HG03135 (cell line): ENCODE measurements around the gene UBR7.
"Not testable (repeated sequence)": the region's sequence is repeated elsewhere in the genome, so short reads cannot be mapped to it uniquely, and the experiment has no call there.

ENCODE experiments used
- ATAC-seq: cut with Tn5 transposase; IDR thresholded peaks from one replicate; pipeline ENCODE4 v1.9.1; 2021; ENCODE audit warnings: mild to moderate bottlenecking, moderate library complexity; ENCODE audit not compliant: unreplicated experiment

The UBR7 gene, protein sequence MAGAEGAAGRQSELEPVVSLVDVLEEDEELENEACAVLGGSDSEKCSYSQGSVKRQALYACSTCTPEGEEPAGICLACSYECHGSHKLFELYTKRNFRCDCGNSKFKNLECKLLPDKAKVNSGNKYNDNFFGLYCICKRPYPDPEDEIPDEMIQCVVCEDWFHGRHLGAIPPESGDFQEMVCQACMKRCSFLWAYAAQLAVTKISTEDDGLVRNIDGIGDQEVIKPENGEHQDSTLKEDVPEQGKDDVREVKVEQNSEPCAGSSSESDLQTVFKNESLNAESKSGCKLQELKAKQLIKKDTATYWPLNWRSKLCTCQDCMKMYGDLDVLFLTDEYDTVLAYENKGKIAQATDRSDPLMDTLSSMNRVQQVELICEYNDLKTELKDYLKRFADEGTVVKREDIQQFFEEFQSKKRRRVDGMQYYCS

GRCh38 chr14:93206793-93207467 is at the start of gene UBR7, which contains the start of gene GON7:
TSS of gene UBR7 (plus strand) at chr14:93207256. CDS start at chr14:93207292, 36 bp downstream.
TSS of gene GON7 (minus strand) at chr14:93207065. CDS start at chr14:93207037, 28 bp downstream.
- peak; percentile 83 for ATAC-seq

GRCh38 chr14:93158349-93158748 is 48.7 kb upstream of the UBR7 start:
- ATAC-seq: not testable (repeated sequence)

DNA sequence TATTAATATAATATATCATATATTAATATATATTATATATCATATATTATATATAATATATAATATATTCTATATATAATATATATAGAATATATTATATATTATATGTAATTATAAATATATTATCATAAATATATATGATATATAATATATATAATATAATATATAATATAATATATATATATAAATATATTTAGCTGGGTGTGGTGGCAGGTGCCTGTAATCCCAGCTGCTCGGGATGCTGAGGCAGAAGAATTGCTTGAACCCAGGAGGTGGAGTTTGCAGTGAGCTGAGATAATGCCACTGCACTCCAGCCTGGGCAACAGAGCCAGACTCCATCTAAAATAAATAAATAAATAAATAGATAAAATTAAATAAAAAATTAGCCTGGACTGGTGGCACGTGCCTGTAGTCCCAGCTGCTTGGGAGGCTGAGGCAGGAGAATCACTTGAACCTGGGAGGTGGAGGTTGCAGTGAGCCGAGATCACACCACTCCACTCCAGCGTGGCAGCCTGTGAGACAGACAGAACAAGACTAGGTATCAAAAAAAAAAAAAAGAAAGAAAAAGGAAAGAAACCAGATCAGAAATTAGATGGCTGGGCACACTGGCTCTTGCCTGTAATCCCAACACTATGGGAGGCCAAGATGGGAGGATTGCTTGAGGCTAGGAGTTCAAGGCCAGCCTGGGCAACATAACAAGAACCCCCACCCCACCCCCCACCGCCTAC is 47.3 kb upstream of the UBR7 start:
- not testable (repeated sequence) for ATAC-seq

DNA sequence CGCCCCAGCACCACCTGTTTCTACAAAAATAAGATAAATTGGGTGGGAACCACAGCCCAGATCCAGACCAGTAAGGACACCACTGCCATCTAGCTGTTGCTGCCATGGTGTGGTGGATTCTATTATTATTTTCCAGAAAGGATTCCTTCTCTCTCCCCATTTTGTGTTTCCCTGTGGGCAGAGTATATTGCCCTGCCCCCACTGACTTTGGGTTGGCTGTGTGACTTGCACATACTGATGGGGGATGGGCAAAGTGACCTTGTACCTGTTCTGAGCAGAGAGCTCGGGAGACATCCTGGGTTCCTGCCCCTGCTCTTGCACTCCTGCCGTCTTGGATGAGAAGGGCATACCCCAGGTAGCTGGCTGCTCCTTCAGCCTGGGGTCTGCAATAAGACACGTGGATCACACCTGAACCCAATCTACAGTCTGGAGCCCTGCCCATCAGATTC is 46.7 kb upstream of the UBR7 start:
- ATAC-seq: no peak

- no peak for ATAC-seq
Measured at GRCh38 chr14:93161411-93161940, 45.6 kb upstream of the UBR7 start.

GRCh38 chr14:93163564-93163963 is 43.5 kb upstream of the UBR7 start:
- ATAC-seq: no peak

DNA sequence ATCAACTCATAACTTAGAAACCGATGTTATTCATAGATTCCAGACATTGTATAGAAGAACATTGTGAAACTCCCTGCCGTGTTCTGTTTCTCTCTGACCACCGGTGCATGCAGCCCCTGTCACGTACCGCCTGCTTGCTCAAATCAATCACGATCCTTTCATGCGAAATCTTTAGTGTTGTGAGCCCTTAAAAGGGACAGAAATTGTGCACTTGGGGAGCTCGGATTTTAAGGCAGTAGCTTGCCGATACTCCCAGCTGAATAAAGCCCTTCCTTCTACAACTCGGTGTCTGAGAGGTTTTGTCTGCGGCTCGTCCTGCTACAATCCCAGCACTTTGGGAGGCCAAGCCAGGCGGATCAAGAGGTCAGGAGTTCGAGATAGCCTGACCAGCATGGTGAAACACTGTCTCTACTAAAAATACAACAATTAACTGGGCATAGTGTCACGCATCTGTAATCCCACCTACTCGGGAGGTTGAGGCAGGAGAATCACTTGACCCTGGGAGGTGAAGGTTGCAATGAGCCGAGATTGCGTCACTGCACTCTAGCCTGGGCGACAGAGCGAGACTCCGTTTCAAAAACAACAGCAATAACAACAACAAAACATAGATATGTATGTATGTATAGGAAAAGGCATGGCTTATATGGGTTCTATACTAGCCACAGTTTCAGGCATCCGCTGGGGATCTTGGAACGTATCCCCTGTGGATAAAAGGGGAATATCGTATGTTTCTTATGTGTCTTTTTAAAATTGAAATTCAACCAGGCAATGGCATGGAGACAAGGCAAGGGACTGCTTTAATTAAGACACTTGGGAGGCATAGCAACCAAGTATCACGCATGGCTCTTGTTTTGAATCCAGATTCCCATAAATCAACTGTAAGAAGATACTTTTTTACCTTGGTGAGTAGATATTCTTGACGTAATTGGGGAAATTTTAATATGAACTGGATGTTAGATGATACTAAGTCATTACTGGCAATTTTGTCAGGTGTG is 41.5 kb upstream of the UBR7 start:
- not testable (repeated sequence) for ATAC-seq

DNA sequence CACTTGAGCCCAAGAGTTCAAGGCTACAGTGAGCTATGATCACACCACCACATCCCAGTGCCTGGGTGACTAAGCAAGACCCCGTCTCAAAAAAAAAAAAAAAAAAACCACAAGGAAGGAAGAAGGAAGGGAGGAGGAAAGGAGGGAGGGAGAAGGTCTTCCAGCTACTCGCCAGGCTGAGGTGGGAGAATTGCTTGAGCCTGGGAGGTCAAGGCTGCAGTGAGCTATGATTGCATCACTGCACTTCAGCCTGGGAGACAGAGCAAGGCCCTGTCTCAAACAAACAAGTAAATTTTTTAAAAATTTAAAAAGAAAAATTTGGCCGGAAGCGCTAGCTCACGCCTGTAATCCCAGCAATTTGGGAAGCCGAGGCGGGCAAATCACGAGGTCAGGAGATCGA is 38.4 kb upstream of the UBR7 start:
- ATAC-seq: not testable (repeated sequence)

DNA sequence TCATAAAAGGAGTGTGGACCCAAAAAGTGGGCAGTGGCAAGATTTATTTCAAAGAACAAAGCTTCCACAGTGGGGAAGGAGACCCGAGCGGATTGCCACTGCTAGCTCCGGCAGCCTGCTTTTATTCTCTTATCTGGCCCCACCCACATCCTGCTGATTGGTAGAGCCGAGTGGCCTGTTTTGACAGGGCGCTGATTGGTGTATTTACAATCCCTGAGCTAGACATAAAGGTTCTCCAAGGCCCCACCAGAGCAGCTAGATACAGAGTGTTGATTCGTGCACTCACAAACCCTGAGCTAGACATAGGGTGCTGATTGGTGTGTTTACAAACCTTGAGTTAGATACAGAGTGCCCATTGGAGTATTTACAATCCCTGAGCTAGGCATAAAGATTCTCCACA is 37.4 kb upstream of the UBR7 start:
- ATAC-seq: not testable (repeated sequence)

GRCh38 chr14:93170141-93170540 is 36.9 kb upstream of the UBR7 start:
- not testable (repeated sequence) for ATAC-seq

- ATAC-seq: no peak
Measured at GRCh38 chr14:93171376-93171775, 35.7 kb upstream of the UBR7 start.

GRCh38 chr14:93173943-93174395 is 33.1 kb upstream of the UBR7 start:
- no peak for ATAC-seq

- not testable (repeated sequence) for ATAC-seq
Measured at GRCh38 chr14:93174731-93175130, 32.3 kb upstream of the UBR7 start.

DNA sequence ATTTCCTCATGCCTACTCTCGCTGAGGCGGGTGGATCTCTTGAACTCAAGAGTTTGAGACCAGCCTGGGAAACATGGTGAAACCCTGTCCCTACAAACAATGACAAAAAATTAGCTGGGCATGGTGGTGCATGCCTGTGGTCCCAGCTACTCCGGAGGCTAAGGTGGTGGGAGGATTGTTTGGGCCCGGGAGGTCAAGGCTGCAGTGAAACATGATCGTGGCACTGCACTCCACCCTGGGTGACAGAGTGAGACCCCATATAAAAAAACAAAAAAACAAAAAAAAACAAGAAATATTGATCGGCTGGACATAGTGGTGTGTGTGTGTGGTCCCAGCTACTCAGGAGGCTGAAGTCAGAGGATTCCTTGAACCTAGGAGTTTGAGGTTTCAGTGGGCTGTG is 31.6 kb upstream of the UBR7 start:
- no peak for ATAC-seq

DNA sequence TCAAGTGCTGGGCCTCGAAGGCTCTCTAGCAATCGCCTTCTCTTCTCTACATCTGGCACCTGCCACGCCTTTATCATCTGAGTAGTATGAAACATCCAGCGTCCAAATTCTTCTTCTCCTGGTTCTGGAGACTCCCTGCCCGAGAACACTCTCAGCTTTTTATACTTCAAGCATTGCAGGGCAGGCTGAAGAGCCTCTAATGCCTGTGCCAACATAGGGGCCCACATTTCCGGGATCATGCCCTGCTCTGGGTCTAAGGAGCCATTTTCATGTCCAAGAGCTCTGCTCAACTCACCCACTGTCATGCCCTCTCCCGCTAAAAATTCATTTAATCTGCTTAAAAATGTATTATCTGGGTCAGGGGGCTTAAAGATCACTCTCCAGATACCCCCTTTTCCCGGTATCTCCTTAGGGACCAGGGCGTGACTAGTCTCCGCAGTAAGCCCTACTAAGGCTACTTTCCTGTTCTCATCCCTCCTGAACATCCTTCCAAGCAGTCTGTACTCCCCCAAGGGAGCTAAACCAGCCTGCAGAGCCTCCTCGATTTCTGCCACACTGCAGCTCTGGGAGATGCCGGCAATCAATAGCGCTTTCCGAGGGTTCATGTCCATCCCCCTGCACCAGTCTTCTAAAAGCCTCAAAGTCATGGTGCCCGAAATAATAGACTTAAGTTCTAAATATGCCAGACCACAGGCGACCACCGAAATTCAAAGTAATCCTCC is 23.3 kb upstream of the UBR7 start:
- ATAC-seq: no peak

DNA sequence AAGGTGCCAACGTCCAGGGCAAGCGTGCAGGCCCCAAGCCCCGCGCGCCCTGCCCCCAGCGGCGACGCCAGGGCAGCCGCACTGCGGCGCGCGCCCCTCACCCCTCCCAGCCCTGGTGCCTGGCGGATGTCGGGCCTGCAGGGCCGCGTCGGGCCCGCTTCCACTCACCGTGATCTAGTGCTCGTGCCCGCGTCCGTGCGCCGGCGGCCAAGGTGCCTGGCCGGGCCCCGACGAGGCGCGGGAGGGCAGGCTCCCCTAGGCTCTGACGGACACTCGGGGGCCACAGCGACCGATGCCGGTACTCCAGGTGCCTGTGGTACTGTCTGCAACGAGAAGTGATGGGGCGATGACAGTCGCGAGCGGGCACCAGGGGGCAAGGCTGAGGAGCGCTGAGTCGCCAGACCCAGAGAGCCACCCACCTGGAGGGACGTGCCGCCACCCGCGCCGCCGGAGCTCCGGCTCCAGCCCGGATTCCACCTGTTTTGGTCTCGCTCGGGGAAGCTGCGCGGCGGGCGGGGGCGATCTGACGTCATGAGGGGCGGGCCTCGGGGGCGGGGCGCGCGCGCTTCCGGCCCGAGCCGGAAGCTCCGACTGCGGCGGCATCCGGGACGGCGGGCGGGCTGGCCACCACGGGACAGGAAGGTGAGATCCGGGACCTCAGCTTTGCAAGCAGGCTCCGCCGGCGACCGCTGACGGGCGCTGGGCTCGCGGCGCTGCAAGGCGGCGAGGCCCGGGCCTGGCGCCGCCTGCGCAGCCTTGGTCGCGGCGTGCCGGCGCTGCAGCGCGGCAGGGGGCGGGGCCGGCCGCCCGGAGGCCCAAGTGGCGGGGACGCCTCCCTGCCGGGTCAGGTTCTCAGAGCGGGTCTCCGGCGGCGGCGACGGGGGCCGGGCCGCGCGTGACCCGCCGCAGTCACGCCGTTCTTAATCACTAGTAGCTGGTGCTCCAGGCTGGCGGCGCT is 22.4 kb upstream of the UBR7 start, which contains the start of the genes LYSET and MOAP1:
TSS of gene LYSET (plus strand) at position 927 of the 958 bp plus-strand sequence. CDS start 89 bp downstream, outside the sequence.
TSS of gene MOAP1 (minus strand) at position 507 of the 958 bp plus-strand sequence. CDS start 655 bp downstream, outside the sequence.
- ATAC-seq: peak; percentile 83

- peak; percentile 8 for ATAC-seq
Measured at GRCh38 chr14:93185349-93185720, 21.7 kb upstream of the UBR7 start.

GRCh38 chr14:93186466-93186865 is 20.6 kb upstream of the UBR7 start:
- ATAC-seq: no peak
